Epithelial cell of esophagus (primary cell): ENCODE data around the gene FAM184B.

Experiments
- DNase-seq: peaks from one replicate; pipeline ENCODE4 v3.0.0; 2010; ENCODE audit warnings: low read depth
- H3K4me3 ChIP-seq: 2 replicates; pipeline ENCODE4 v1.5.1; 2011; ENCODE audit warnings: mild to moderate bottlenecking, low read length, control low read depth
- CTCF ChIP-seq: IDR thresholded peaks from 2 replicates; pipeline ENCODE4 v1.5.1; 2011; ENCODE audit warnings: low read depth, mild to moderate bottlenecking, low read length, control low read depth, inconsistent platforms; ENCODE audit not compliant: insufficient read depth; ENCODE audit errors: missing control alignments

The FAM184B gene

DNA sequence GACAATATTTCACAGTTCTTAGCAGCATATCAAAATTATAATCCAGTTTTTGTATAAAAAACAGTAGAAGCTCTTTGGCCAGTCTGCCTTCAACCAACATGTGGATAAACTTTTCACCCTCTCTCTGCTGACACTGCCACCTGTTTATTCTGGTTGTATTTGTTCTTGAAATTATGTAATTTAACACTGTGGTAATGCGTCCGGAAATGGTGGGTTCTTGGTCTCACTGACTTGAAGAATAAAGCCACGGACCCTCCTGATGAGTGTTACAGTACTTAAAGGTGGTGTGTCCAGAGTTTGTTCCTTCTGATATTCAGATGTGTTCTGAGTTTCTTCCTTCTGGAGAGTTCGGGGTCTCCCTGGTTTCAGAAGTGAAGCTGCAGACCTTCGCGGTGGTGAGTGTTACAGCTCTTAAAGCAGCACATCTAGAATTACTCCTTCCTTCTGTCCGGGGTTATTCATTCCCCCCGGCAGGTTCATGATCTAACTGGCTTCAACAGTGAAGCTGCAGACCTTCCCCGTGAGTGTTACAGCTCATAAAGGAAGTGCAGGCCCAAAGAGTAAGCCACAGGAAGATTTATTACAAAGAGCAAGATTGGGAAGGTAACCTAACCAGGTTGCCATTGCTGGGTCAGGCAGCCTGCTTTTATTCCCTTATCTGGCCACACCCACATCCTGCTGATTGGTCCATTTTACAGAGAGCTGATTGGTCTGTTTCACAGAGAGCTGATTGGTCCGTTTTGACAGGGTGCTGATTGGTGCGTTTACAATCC, 15.7 kb downstream of the FAM184B start:
- no peak for TF ChIP-seq CTCF
- no peak for DNase-seq
- H3K4me3 ChIP-seq: no peak overlapping the region

- DNase-seq: no peak
- no peak overlapping the region for H3K4me3 ChIP-seq
- no peak for TF ChIP-seq CTCF
Measured at GRCh38 chr4:17763931-17764330, 17.5 kb downstream of the FAM184B start.

- DNase-seq: no peak
- no peak for TF ChIP-seq CTCF
- H3K4me3 ChIP-seq: no peak overlapping the region
Measured at GRCh38 chr4:17763416-17763815, 18.0 kb downstream of the FAM184B start.

DNA sequence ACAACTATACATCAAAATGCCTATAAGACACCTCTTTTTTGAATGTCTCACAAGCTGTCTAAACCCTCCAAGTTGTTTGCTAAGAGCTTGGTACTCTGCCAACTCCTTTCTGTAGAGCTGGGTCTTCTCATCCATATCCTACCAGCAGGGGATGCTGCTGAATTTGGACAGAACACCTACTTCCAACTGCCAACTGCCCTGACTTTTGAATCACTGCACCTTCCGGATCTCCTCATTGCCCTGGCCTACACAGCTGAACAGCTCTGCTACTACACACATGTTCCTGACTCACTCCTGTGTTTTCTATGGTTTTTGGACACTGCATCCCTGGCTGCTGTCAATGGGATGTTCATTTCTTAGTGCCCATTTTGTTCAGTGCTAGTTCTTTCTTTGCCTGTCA, 18.7 kb downstream of the FAM184B start:
- peak; percentile 36 for TF ChIP-seq CTCF
- H3K4me3 ChIP-seq: no peak overlapping the region
- peak; percentile 63 for DNase-seq

- no peak for DNase-seq
- TF ChIP-seq CTCF: no peak
- H3K4me3 ChIP-seq: no peak overlapping the region
Measured at GRCh38 chr4:17761062-17761461, 20.4 kb downstream of the FAM184B start.

DNA sequence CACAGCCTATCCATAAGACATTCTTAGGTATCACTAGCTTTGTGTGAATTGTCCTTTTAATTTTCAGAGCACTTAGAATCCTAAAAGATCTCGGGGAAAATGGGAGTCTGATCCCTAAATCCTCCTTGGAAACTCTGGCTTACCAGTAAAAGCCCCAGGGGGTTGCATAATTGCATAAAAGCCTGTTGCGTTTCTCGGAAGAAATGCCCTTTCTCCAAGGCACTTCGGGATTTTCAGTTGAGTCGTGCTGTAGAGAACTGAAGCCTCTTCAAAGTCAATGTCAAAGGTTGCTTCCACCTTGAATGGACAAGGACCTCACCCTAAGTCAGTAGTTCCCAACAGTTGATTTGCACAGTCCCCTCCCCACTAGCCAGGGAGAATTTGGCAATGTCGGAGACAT, 20.8 kb downstream of the FAM184B start:
- no peak overlapping the region for H3K4me3 ChIP-seq
- DNase-seq: no peak
- TF ChIP-seq CTCF: no peak

GRCh38 chr4:17758485-17758884, 22.9 kb downstream of the FAM184B start:
- no peak overlapping the region for H3K4me3 ChIP-seq
- no peak for DNase-seq
- no peak for TF ChIP-seq CTCF
